HepG2 (cell line): ENCODE data around the gene PIGV. TPM values are rescaled to one million over a fixed set of nuclear protein-coding genes. Genes with fewer than 3 reads are reported as not detected.

ENCODE experiments used
- HMGXB4 ChIP-seq, 2 experiments: sonication (generic) in 1 of 2; formaldehyde crosslinking in 1 of 2; IDR thresholded peaks; 2 replicates each; pipeline versions ENCODE4 v1.4.0 to v1.6.1; 2018 to 2020; ENCODE audit warnings: missing genetic modification reagents in 2 of 2, borderline replicate concordance in 1 of 2, low read depth in 1 of 2, mild to moderate bottlenecking in 1 of 2, missing biosample characterization in 1 of 2
- KLF6 ChIP-seq: IDR thresholded peaks from 2 replicates; pipeline ENCODE4 v1.8.0; 2016; ENCODE audit warnings: missing biosample characterization, missing genetic modification reagents
- NR2F1 ChIP-seq, 2 experiments: fragments of 450-650 bp in 1 of 2; formaldehyde crosslinking in 1 of 2; IDR thresholded peaks; 2 replicates each; pipeline versions ENCODE4 v1.5.0 to v1.6.1; 2016 to 2020; ENCODE audit warnings: mild to moderate bottlenecking in 1 of 2, missing compliant biosample characterization in 1 of 2, missing genetic modification reagents in 1 of 2, moderate library complexity in 1 of 2
- PHF8 ChIP-seq: sonication (generic); formaldehyde crosslinking; IDR thresholded peaks from 2 replicates; pipeline ENCODE4 v1.5.0; 2020; ENCODE audit warnings: missing genetic modification reagents
- TP53 ChIP-seq: sonication (generic); formaldehyde crosslinking; conservative IDR thresholded peaks from 2 replicates; pipeline ENCODE4 v1.4.0; 2020; ENCODE audit warnings: missing genetic modification reagents
- TRIM22 ChIP-seq: fragments of 450-650 bp; IDR thresholded peaks from 2 replicates; pipeline ENCODE4 v1.6.1; 2017
- ZNF160 ChIP-seq: sonication (generic); formaldehyde crosslinking; IDR thresholded peaks from 2 replicates; pipeline ENCODE4 v1.8.0; 2022; ENCODE audit warnings: mild to moderate bottlenecking, inconsistent platforms, missing genetic modification reagents
- ZNF318 ChIP-seq: sonication (generic); formaldehyde crosslinking; IDR thresholded peaks from 2 replicates; pipeline ENCODE4 v1.4.0; 2020; ENCODE audit warnings: mild to moderate bottlenecking, missing genetic modification reagents
- ZNF646 ChIP-seq: sonication (generic); formaldehyde crosslinking; IDR thresholded peaks from 2 replicates; pipeline ENCODE4 v1.9.0; 2021; ENCODE audit warnings: mild to moderate bottlenecking, missing genetic modification reagents
- polyA plus RNA-seq, 8 experiments: library from polyadenylated mRNA; depleted of rRNA in 3 of 8; stranded (reverse) in 7 of 8; unstranded in 1 of 8; fragments of >200 nt; fragmentation: Illumina TruSeq in 4 of 8; extraction: Trizol in 4 of 8; gene quantifications; 2 replicates each; pipeline versions ENCODE4 v1.2.1 to v1.2.3, GENCODE V29; 2011 to 2016; ENCODE audit warnings: low read depth in 4 of 8, missing spikeins in 1 of 8, mixed read lengths in 1 of 8; ENCODE audit not compliant: insufficient read depth in 1 of 8
- total RNA-seq, 5 experiments: library from RNA; depleted of rRNA; stranded (reverse); fragments of >200 nt; fragmentation: Illumina TruSeq; extraction: Trizol; gene quantifications; 2 replicates each; pipeline ENCODE4 v1.2.3, GENCODE V29; 2016; ENCODE audit warnings: low read depth in 1 of 5

Gene PIGV
- total and polyA plus RNA-seq, 2 of the 13 experiments (the other 11 are each of a cell fraction or from before 2014, with no cell fraction given) = 13.5 to 22.7 TPM

- TF ChIP-seq ZNF318 (CRISPR knock-in tag) (no peak), TRIM22 (no peak), PHF8 (CRISPR knock-in tag) (peak; percentile 63), ZNF160 (no peak), TP53 (CRISPR knock-in tag) (no peak), KLF6 (CRISPR knock-in tag) (0 out of 2 replicates have a peak, but pooled peaks have one; percentile 29), NR2F1 (CRISPR knock-in tag; IDR thresholded peaks at IDR 0.05) (0 out of 4 replicates have a peak, but pooled peaks of 1 of the 2 experiments have one; percentile 5), HMGXB4 (CRISPR knock-in tag; IDR thresholded peaks at IDR 0.05; ENCODE audit: borderline replicate concordance in 1 of 2, low read depth in 1 of 2) (peak in 1 of 2 experiments; percentile 73; a peak in 1 of 4 replicates), ZNF646 (no peak)
Measured at GRCh38 chr1:26826261-26827105, 38.7 kb downstream of the PIGV start, which contains the start of gene ZDHHC18 (continued).
